GM12878 (cell line): Measurements from ENCODE around the gene PRKX. TPM values are rescaled to one million over a fixed set of nuclear protein-coding genes. Genes with fewer than 3 reads are reported as not detected.
"Not testable (repeated sequence)": the region's sequence is repeated elsewhere in the genome, so short reads cannot be mapped to it uniquely, and the experiment has no call there.

Experiments
- ATAC-seq: fragments of 200-7000 bp; cut with Tn5 transposase; 3 replicates; pipeline ENCODE4 v1.9.1; 2020; ENCODE audit warnings: mild to moderate bottlenecking, moderate library complexity
- BruUV-seq: library from RNA; stranded (reverse); fragments of 400-500 nt; replicated peaks from 2 replicates; lab custom pipeline; 2021; lab: Mats Ljungman, UMichigan
- CTCF ChIA-PET: fragments of 300-600 bp; sonication (Branson Sonifier 250); formaldehyde crosslinking; extraction: SDS; loops from one replicate; lab custom pipeline; 2021; ENCODE audit warnings: inconsistent platforms; lab: Yijun Ruan, JAX
- POLR2A ChIA-PET: fragments of 350-600 bp; formaldehyde crosslinking; extraction: SDS; loops from one replicate; lab custom pipeline; 2021; ENCODE audit warnings: inconsistent platforms; lab: Charles Lee
- RAD21 ChIA-PET: fragments of 300-600 bp; sonication (Branson Sonifier 250); formaldehyde crosslinking; loops from one replicate; lab custom pipeline; 2023; ENCODE audit warnings: antibody characterized with exemption; ENCODE audit not compliant: unreplicated experiment; lab: Charles Lee
- SMC1A ChIA-PET: fragments of 300-600 bp; sonication (Branson Sonifier 250); formaldehyde crosslinking; loops from one replicate; lab custom pipeline; 2023; ENCODE audit not compliant: unreplicated experiment, uncharacterized antibody; lab: Charles Lee
- DNase-seq: peaks from one replicate; pipeline ENCODE4 v3.0.0-alpha.2; 2011; ENCODE audit warnings: low read depth, low spot score
- FAIRE-seq: peaks from 3 replicates; lab custom pipeline; 2011; peaks lifted over from hg19 to GRCh38; lab: Jason Lieb, UNC
- H2AFZ ChIP-seq: 2 replicates; pipeline ENCODE4 v1.6.0; 2011; ENCODE audit warnings: low read depth, low read length, control low read depth; ENCODE audit not compliant: control insufficient read depth
- H3K27ac ChIP-seq: 2 replicates; pipeline ENCODE4 v1.5.1; 2011; ENCODE audit warnings: control low read depth; ENCODE audit not compliant: control insufficient read depth, insufficient read depth
- H3K27me3 ChIP-seq, 2 experiments: replicated peaks in 1 of 2; 2 replicates each; pipeline versions ENCODE4 v1.6.0 to v1.6.1; 2011; ENCODE audit warnings: low read length in 1 of 2; ENCODE audit not compliant: control insufficient read depth in 2 of 2, insufficient read depth in 2 of 2
- H3K36me3 ChIP-seq, 2 experiments: 2 replicates each; pipeline ENCODE4 v1.5.1; 2011; ENCODE audit warnings: low read length in 1 of 2; ENCODE audit not compliant: control insufficient read depth in 2 of 2, insufficient read depth in 2 of 2
- H3K4me1 ChIP-seq: 2 replicates; pipeline ENCODE4 v1.6.1; 2011; ENCODE audit warnings: mild to moderate bottlenecking, low read length, moderate library complexity, mixed read lengths; ENCODE audit not compliant: control insufficient read depth, insufficient read depth
- H3K4me2 ChIP-seq: 2 replicates; pipeline ENCODE4 v1.6.0; 2011; ENCODE audit warnings: control low read depth; ENCODE audit not compliant: control insufficient read depth, insufficient read depth
- H3K4me3 ChIP-seq: fragments of 200-600 bp; sonication (generic); 2 replicates; pipeline ENCODE4 v1.5.1; 2016
- H3K79me2 ChIP-seq: 2 replicates; pipeline ENCODE4 v1.6.0; 2011; ENCODE audit warnings: low read length; ENCODE audit not compliant: control insufficient read depth, insufficient read depth
- H3K9ac ChIP-seq: 2 replicates; pipeline ENCODE4 v1.8.0; 2011; ENCODE audit warnings: low read length, control low read depth, mixed read lengths; ENCODE audit not compliant: control insufficient read depth, insufficient read depth
- H3K9me3 ChIP-seq: replicated peaks from 3 replicates; pipeline ENCODE4 v1.5.1; 2011; ENCODE audit warnings: mild to moderate bottlenecking, low read length; ENCODE audit not compliant: control insufficient read depth, insufficient read depth
- H4K20me1 ChIP-seq: 2 replicates; pipeline ENCODE4 v1.6.0; 2011; ENCODE audit not compliant: control insufficient read depth, insufficient read depth
- BACH1 ChIP-seq: fragments of 450-650 bp; IDR thresholded peaks from 2 replicates; pipeline ENCODE4 v1.6.1; 2017; ENCODE audit warnings: mild to moderate bottlenecking, borderline replicate concordance
- CEBPB ChIP-seq, 2 experiments: fragments of 150-350 bp in 1 of 2; IDR thresholded peaks; 2 replicates each; pipeline ENCODE4 v1.6.1; 2012 to 2014; ENCODE audit warnings: low read depth in 2 of 2, low read length in 2 of 2, borderline replicate concordance in 1 of 2, inconsistent platforms in 1 of 2
- CREM ChIP-seq: IDR thresholded peaks from 2 replicates; pipeline ENCODE4 v1.6.1; 2014; ENCODE audit warnings: antibody characterized with exemption, low read depth
- ESRRA ChIP-seq: IDR thresholded peaks from 2 replicates; pipeline ENCODE4 v1.6.1; 2012; ENCODE audit warnings: mild to moderate bottlenecking, low read length, improper control_type of control experiment
- LARP7 ChIP-seq: fragments of 450-650 bp; IDR thresholded peaks from 2 replicates; pipeline ENCODE4 v1.6.1; 2017; ENCODE audit warnings: mild to moderate bottlenecking
- MEF2A ChIP-seq: IDR thresholded peaks from 2 replicates; pipeline ENCODE4 v1.6.1; 2011; ENCODE audit warnings: low read depth, mild to moderate bottlenecking, low read length, moderate library complexity; ENCODE audit not compliant: insufficient read depth
- NFIC ChIP-seq: IDR thresholded peaks from 2 replicates; pipeline ENCODE4 v1.6.1; 2012; ENCODE audit warnings: low read depth, mild to moderate bottlenecking, inconsistent platforms, low read length, moderate library complexity
- NR2C2 ChIP-seq: IDR thresholded peaks from 2 replicates; pipeline ENCODE4 v1.6.1; 2011; ENCODE audit warnings: borderline replicate concordance, low read depth; ENCODE audit not compliant: control insufficient read depth, insufficient read length
- PBX3 ChIP-seq: IDR thresholded peaks from 2 replicates; pipeline ENCODE4 v1.6.1; 2011; ENCODE audit warnings: mild to moderate bottlenecking, low read depth, low read length, moderate library complexity; ENCODE audit not compliant: insufficient replicate concordance
- SMC3 ChIP-seq: IDR thresholded peaks from 2 replicates; pipeline ENCODE4 v1.6.1; 2011; ENCODE audit warnings: low read length, improper control_type of control experiment, borderline replicate concordance
- SPI1 ChIP-seq: IDR thresholded peaks from 2 replicates; pipeline ENCODE4 v1.6.1; 2011; ENCODE audit warnings: low read depth, mild to moderate bottlenecking, low read length, moderate library complexity, borderline replicate concordance; ENCODE audit not compliant: insufficient read depth
- SRF ChIP-seq, 2 experiments: IDR thresholded peaks; 2 replicates each; pipeline ENCODE4 v1.6.1; 2011; ENCODE audit warnings: low read depth in 2 of 2, low read length in 2 of 2, mild to moderate bottlenecking in 1 of 2, moderate library complexity in 1 of 2
- WGBS: methylation state at CpG from one replicate; pipeline ENCODE4 v1.1.6; 2016; ENCODE audit warnings: low lambda C conversion rate; ENCODE audit not compliant: insufficient replicate concordance, insufficient coverage; ENCODE audit errors: missing lambda C conversion rate; 5-methylcytosine and 5-hydroxymethylcytosine counted together
- in situ Hi-C: fragments of 300-500 bp; cut with MboI; formaldehyde crosslinking; loops from 9 replicates; pipeline ENCODE4 v1.14.3; 2018; ENCODE audit warnings: mixed read lengths
- intact Hi-C: fragments of 100-400 bp; cut with micrococcal nuclease; formaldehyde crosslinking; loops from one replicate; pipeline ENCODE4 v1.14.2; 2022; ENCODE audit not compliant: unreplicated experiment
- polyA plus RNA-seq, 11 experiments: library from polyadenylated mRNA; depleted of rRNA in 4 of 11; unstranded in 6 of 11; stranded (reverse) in 5 of 11; fragments of >200 nt; fragmentation: Nextera tagmentation in 4 of 11; fragmentation: Illumina TruSeq in 1 of 11; extraction: Ambion mirVana in 4 of 11; extraction: Trizol in 1 of 11; gene quantifications; 1 replicate in 1 of 11; 2 replicates in 10 of 11; pipeline versions ENCODE4 v1.2.1 to v1.2.3, GENCODE V29; 2011 to 2016; ENCODE audit warnings: inconsistent platforms in 2 of 11, missing spikeins in 2 of 11, low read depth in 1 of 11
- total RNA-seq, 4 experiments: library from RNA; depleted of rRNA in 3 of 4; stranded (reverse); fragments of >200 nt in 3 of 4; fragmentation: Illumina TruSeq in 1 of 4; extraction: Trizol in 1 of 4; gene quantifications; 2 replicates each; pipeline versions ENCODE4 v1.2.1 to v1.2.3, GENCODE V29; 2013 to 2021

The PRKX gene
- total and polyA plus RNA-seq, 10 of the 15 experiments (the other 5 are each of a cell fraction or from before 2014, with no cell fraction given), result 3.9 to 45.3 (median 23.9) TPM

DNA sequence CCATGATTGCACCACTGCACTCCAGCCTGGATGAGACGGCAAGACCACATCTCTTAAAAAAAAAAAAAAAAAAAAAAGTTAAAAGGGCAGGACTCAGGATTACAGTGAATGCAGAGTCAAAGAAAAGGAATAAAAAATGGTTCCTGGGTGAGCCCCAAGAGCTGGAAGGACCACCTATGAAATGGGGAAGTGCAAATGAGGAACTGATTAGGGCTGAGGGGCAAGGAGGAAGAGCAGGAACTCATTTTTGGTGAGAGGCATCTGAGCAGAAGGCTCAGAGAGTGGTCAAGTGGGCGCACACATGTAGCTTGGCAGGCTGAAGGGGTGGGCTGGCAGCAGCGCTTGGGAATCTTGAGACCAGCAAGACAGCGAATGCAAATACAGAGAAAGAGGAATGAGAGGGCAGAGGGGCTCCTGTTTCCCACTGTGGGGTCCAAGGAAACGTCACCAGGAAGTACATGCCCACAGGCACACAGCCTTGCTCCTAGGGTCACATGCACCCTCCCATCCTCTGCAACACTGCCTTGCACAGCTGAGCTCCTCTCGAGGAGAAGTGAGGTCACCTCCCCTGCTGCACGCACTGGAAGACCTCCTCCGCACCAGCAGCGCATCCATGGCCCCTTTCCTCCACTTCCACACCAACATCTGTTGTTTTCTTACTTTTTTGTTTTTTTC, 49.7 kb downstream of the PRKX start:
- ChIA-PET SMC1A (interaction anchor here (1.0 kb wide), 1 partner anchor 12 kb away, joined by 3 read pairs; no protein-coding TSS in a partner anchor), POLR2A (interaction anchor here (0.7 kb wide), 1 partner anchor 12 kb away, joined by 8 read pairs; no protein-coding TSS in a partner anchor), CTCF (interaction anchor here (1.4 to 1.7 kb wide), 3 partner anchors 11 to 25 kb away, joined by 3 to 7 read pairs (median 5); no protein-coding TSS in a partner anchor)
- H3K4me3 ChIP-seq, H2AFZ ChIP-seq, RAD21 ChIA-PET, BruUV-seq, H3K4me2 ChIP-seq, DNase-seq, intact Hi-C loops, H3K9me3 ChIP-seq, H3K27ac ChIP-seq, H3K79me2 ChIP-seq, H3K27me3 ChIP-seq, in situ Hi-C loops, H3K9ac ChIP-seq, H4K20me1 ChIP-seq, H3K4me1 ChIP-seq, H3K36me3 ChIP-seq, FAIRE-seq: not testable (repeated sequence)
- 48% methylated on average over 8 of the region's 9 CpGs for WGBS
- TF ChIP-seq SPI1 (peak; percentile 94), SRF (IDR thresholded peaks at IDR 0.05; ENCODE audit: low read depth in 2 of 2, low read length in 2 of 2) (0 out of 4 replicates have a peak, but pooled peaks of 1 of the 2 experiments have one; percentile 33)
- ATAC-seq, result peak; percentile 70

DNA sequence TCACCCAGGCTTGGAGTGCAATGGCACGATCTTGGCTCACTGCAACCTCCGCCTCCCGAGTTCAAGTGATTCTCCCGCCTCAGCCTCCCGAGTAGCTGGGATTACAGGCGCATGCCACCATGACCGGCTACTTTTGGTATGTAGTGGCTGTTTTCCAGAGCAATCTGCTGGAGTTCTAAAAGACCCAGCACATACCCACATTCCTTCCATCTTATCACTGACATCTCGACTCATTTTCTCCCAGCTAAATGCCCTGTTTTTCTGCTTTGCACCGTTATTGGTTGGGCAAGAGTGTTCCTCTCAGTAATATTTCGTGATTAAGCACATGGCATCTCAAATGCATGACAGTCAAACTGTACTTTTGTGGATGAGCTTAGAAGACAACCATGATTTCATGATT, 53.7 kb downstream of the PRKX start:
- 95% methylated on average over 10 of the region's 10 CpGs for WGBS
- no peaks in the 10 kb centered on the region for H3K79me2 ChIP-seq
- peaks cover 6% of the 10 kb centered on the region for H3K4me1 ChIP-seq
- ATAC-seq (no peak), FAIRE-seq (no peak), DNase-seq (no peak)
- intact Hi-C loops (loop anchor here (5.0 kb wide), 1 partner anchor 53 kb away; the partner anchor contains the start of gene PRKX), in situ Hi-C loops (no loop called here)
- no peaks in the 10 kb centered on the region for H3K27me3 ChIP-seq
- POLR2A ChIA-PET, result interaction anchor here (0.6 to 1.4 kb wide), 2 partner anchors 26 to 52 kb away, joined by 3 to 4 read pairs; no protein-coding TSS in a partner anchor
- no peak overlapping the region for H3K9ac ChIP-seq
- no peak overlapping the region for H3K27ac ChIP-seq
- no peaks in the 10 kb centered on the region for H3K9me3 ChIP-seq
- no peaks in the 10 kb centered on the region for H4K20me1 ChIP-seq
- RAD21 ChIA-PET, result interaction anchor here (0.7 kb wide), 1 partner anchor 39 kb away, joined by 3 read pairs; no protein-coding TSS in a partner anchor
- no peak overlapping the region for H2AFZ ChIP-seq
- BruUV-seq, result no TSS peak
- peaks cover 0 to 10% of the 10 kb centered on the region in 2 experiments for H3K36me3 ChIP-seq
- SMC1A ChIA-PET, result no interaction called here
- H3K4me2 ChIP-seq, result no peak overlapping the region
- H3K4me3 ChIP-seq, result no peak overlapping the region
- CTCF ChIA-PET, result interaction anchor here (0.8 kb wide), 1 partner anchor 8 kb away, joined by 4 read pairs; no protein-coding TSS in a partner anchor
- TF ChIP-seq PBX3, result no peak
- no peak for TF ChIP-seq ESRRA
- TF ChIP-seq MEF2A, result no peak
- no peak for TF ChIP-seq BACH1
- TF ChIP-seq CREM, result no peak
- no peak for TF ChIP-seq NR2C2
- no peak for TF ChIP-seq CEBPB (IDR thresholded peaks at IDR 0.05; ENCODE audit: borderline replicate concordance in 1 of 2, low read depth in 2 of 2, low read length in 2 of 2)
- no peak for TF ChIP-seq NFIC
- no peak for TF ChIP-seq LARP7
- no peak for TF ChIP-seq SMC3
